HG02642 (cell line): ENCODE measurements around the gene NDRG4.

ENCODE experiments used
- ATAC-seq: cut with Tn5 transposase; IDR thresholded peaks from one replicate; pipeline ENCODE4 v1.9.1; 2021; ENCODE audit warnings: mild to moderate bottlenecking; ENCODE audit not compliant: unreplicated experiment, poor library complexity

Gene NDRG4

DNA sequence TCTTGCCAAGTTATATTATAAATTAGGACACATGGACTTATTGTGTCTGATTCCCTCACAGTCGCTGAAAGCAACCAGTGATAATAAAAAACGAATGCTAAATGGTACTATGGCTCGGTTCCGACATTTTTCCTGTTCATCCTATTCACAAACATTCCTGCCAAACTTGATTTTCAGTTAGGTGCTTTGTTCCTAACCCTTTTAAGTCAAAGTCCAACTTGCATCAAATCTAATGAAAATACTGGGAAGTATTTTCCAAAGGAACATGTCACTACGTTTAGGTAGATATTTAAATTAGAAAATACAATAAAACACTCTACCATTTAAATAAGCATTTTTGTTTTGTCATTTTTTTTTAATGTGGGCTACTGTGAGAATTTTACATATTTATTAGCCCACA, 36.3 kb downstream of the NDRG4 start:
- ATAC-seq, result no peak

DNA sequence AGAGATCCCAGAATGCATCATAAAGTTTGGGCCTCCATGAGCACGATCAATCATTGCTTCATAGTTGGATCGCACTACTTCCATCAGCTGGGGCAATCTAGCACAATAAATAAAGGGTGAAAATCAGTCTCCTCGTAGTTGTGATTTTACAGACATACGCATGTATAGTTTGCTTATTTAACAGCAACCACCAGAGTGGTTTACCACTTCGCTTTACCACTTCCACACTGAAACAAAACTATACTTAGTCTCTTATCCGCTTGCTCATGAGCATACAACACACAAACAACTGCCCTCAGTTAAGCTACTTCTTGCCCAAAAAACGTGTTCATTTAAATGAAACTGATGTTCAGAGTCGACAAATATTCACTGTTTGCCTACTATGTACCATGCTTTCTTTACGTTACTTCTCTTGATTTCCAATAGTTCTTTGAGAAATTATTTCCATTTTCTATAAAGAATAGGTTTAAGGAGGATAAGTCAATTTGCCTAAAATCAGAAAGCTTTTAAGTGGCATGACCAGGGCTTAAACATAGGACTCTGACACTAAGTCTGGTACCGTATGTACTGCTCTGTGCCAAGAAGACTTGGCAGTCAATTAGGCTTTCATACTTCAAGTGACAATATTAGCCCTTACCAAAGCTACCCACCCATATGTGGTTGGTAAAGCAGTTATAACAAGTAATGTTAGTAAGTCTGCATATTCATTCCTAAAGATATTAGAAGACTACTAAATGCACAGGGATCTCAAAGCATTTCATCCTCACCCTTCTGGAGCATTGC, 37.4 kb downstream of the NDRG4 start:
- no peak for ATAC-seq

- no peak for ATAC-seq
Observed at GRCh38 chr16:58541711-58542110, 41.8 kb downstream of the NDRG4 start.

DNA sequence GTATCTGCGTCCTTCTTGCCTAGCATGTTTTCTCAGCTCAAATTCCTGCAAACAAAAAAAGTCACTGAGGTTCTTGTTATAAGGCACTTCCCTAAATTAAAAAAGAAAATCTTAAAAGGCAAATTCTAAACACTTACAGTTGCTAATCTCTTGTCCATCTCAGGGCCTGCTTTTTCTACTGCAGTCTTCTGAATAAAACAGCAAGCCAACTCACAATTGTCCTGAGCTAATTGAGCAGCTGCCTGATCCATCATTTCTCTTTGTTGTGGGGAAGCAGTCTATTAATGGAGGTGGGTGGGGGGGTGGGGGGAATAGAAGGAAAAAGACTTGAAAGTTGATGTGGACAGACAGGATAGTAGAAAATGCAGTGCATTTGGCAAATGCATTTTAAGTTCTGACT, 42.3 kb downstream of the NDRG4 start:
- no peak for ATAC-seq

- no peak for ATAC-seq
Observed at GRCh38 chr16:58543685-58544084, 43.7 kb downstream of the NDRG4 start.

DNA sequence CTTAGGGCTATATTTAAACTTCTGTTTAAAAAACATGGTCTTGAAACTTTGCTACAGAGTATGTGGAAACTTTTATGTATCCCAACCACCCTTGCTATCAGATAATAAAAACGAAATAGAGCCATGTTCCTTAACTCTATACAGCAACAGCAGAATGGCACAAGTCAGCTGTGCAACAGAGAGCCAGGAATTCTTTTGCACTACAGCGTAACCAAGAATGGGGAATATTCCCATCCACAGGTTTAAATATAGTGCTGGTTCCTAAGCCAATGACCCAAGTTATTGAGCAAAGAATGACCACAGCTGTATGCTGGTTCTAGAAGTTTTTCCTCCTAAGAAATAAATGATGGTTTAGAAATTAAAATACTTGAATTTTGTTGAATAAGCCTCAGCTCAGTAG, 48.4 kb downstream of the NDRG4 start:
- ATAC-seq, result no peak

DNA sequence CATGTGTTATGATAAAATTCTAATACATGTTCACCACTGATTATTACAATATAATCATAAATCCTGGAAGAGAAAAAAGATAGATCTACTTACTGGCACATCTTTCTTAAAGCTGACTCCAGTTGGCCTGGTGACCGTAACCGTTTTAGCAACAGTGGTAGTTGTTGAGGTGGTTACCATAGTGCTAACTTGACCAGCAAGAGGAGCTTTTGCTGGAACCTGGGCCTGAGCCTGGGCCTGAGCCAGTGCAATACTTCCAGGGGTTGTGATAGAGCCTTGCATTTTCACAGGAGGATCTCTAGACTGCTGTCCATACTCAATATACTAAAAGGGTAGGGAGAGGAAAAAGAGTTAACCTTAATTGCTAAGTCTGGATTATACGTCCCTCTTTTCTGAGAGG, 51.6 kb downstream of the NDRG4 start:
- ATAC-seq, result no peak

GRCh38 chr16:58556678-58557077, 56.7 kb downstream of the NDRG4 start:
- ATAC-seq, result no peak
